Endothelial cell of umbilical vein (primary cell): ENCODE measurements around the gene SV2C. TPM values are rescaled to one million over a fixed set of nuclear protein-coding genes. Genes with fewer than 3 reads are reported as not detected.

ENCODE experiments used
- BruUV-seq: library from RNA; stranded (reverse); fragments of 400-500 nt; replicated peaks from 2 replicates; lab custom pipeline; 2021; lab: Mats Ljungman, UMichigan
- CTCF ChIA-PET: fragments of 300-600, 350-600 bp; sonication (Branson Sonifier 250); formaldehyde crosslinking; loops from one replicate; lab custom pipeline; 2021; ENCODE audit warnings: antibody characterized with exemption, inconsistent platforms; lab: Charles Lee
- POLR2A ChIA-PET: fragments of 300-600, 350-600 bp; sonication (Branson Sonifier 250); formaldehyde crosslinking; loops from one replicate; lab custom pipeline; 2021; ENCODE audit warnings: antibody characterized with exemption, inconsistent platforms; lab: Charles Lee
- DNase-seq: peaks from one replicate; pipeline ENCODE4 v3.0.0-alpha.2; 2011; ENCODE audit warnings: low read depth, low spot score
- FAIRE-seq: peaks from 2 replicates; lab custom pipeline; 2011; peaks lifted over from hg19 to GRCh38; lab: Jason Lieb, UNC
- H2AFZ ChIP-seq: 2 replicates; pipeline ENCODE4 v1.6.0; 2012; ENCODE audit warnings: low read depth, low read length, control low read depth, inconsistent platforms
- H3K27ac ChIP-seq: 2 replicates; pipeline ENCODE4 v1.5.1; 2011; ENCODE audit warnings: low read depth, mild to moderate bottlenecking, control low read depth, low read length, moderate library complexity; ENCODE audit not compliant: insufficient read depth
- H3K27me3 ChIP-seq, 2 experiments: 2 replicates each; pipeline versions ENCODE4 v1.6.0 to v1.6.1; 2011; ENCODE audit warnings: low read length in 2 of 2, mixed read lengths in 1 of 2; ENCODE audit not compliant: control insufficient read depth in 2 of 2, insufficient read depth in 2 of 2
- H3K36me3 ChIP-seq, 2 experiments: 2 replicates in 1 of 2; 3 replicates in 1 of 2; pipeline ENCODE4 v1.5.1; 2011; ENCODE audit warnings: low read length in 2 of 2, mild to moderate bottlenecking in 1 of 2, moderate library complexity in 1 of 2; ENCODE audit not compliant: control insufficient read depth in 2 of 2, insufficient read depth in 2 of 2; ENCODE audit errors: extremely low read depth in 1 of 2
- H3K4me1 ChIP-seq: 3 replicates; pipeline ENCODE4 v1.5.1; 2011; ENCODE audit warnings: mild to moderate bottlenecking, low read length; ENCODE audit not compliant: control insufficient read depth, insufficient read depth; ENCODE audit errors: extremely low read depth
- H3K4me2 ChIP-seq: 2 replicates; pipeline ENCODE4 v1.6.1; 2011; ENCODE audit warnings: low read length, control low read depth, mixed read lengths; ENCODE audit not compliant: insufficient read depth
- H3K4me3 ChIP-seq, 3 experiments: fragments of 200-600 bp in 1 of 3; sonication (generic), shearing (Covaris generic) in 1 of 3; replicated peaks in 1 of 3; 2 replicates each; pipeline ENCODE4 v1.5.1; 2011 to 2016; ENCODE audit warnings: control low read depth in 3 of 3, low read length in 3 of 3, mild to moderate bottlenecking in 2 of 3, inconsistent platforms in 1 of 3, low read depth in 1 of 3, moderate library complexity in 1 of 3; ENCODE audit not compliant: insufficient read depth in 1 of 3
- H3K79me2 ChIP-seq: 2 replicates; pipeline ENCODE4 v1.6.0; 2012; ENCODE audit warnings: low read length, inconsistent platforms; ENCODE audit not compliant: control insufficient read depth, insufficient read depth
- H3K9ac ChIP-seq: replicated peaks from 2 replicates; pipeline ENCODE3; 2011; ENCODE audit warnings: low read length, control low read depth; ENCODE audit not compliant: insufficient read depth; ENCODE audit errors: extremely low read depth
- H3K9me1 ChIP-seq: replicated peaks from 3 replicates; pipeline ENCODE4 v1.6.0; 2011; ENCODE audit warnings: mild to moderate bottlenecking, low read length; ENCODE audit not compliant: control insufficient read depth, insufficient read depth; ENCODE audit errors: extremely low read depth
- H3K9me3 ChIP-seq: replicated peaks from 2 replicates; pipeline ENCODE4 v1.5.1; 2012; ENCODE audit warnings: low read length, inconsistent platforms; ENCODE audit not compliant: control insufficient read depth, insufficient read depth
- H4K20me1 ChIP-seq: replicated peaks from 2 replicates; pipeline ENCODE3; 2011; ENCODE audit warnings: mild to moderate bottlenecking, low read length; ENCODE audit not compliant: control insufficient read depth, insufficient read depth; ENCODE audit errors: extremely low read depth
- CTCF ChIP-seq, 2 donors: IDR thresholded peaks; 1 replicate in 1 of 2; 2 replicates in 1 of 2; pipeline ENCODE4 v1.5.1; 2011; ENCODE audit warnings: low read length in 2 of 2, mild to moderate bottlenecking in 2 of 2, moderate library complexity in 2 of 2, control low read depth in 1 of 2, inconsistent platforms in 1 of 2, low read depth in 1 of 2; ENCODE audit not compliant: insufficient read depth in 1 of 2; ENCODE audit errors: extremely low read depth in 1 of 2
- EZH2 ChIP-seq: IDR thresholded peaks from 2 replicates; pipeline ENCODE4 v1.6.1; 2012; ENCODE audit warnings: borderline replicate concordance, low read depth, mild to moderate bottlenecking, moderate library complexity, low read length, inconsistent platforms; ENCODE audit not compliant: severe bottlenecking
- FOS ChIP-seq: IDR thresholded peaks from 2 replicates; pipeline ENCODE4 v1.6.1; 2011; ENCODE audit warnings: mild to moderate bottlenecking, low read length, moderate library complexity, borderline replicate concordance; ENCODE audit not compliant: insufficient read depth
- GATA2 ChIP-seq: IDR thresholded peaks from 2 replicates; pipeline ENCODE4 v1.7.0; 2011; ENCODE audit warnings: low read depth, mild to moderate bottlenecking, moderate library complexity, mixed read lengths, low read length; ENCODE audit not compliant: insufficient read length, insufficient read depth
- JUN ChIP-seq: IDR thresholded peaks from 2 replicates; pipeline ENCODE4 v1.6.1; 2011; ENCODE audit warnings: borderline replicate concordance, low read depth; ENCODE audit not compliant: insufficient read length, insufficient read depth
- MAX ChIP-seq: IDR thresholded peaks from 2 replicates; pipeline ENCODE4 v1.6.1; 2011; ENCODE audit not compliant: insufficient read depth, insufficient read length
- MYC ChIP-seq: IDR thresholded peaks from one replicate; pipeline ENCODE4 v1.6.1; 2011; ENCODE audit warnings: mild to moderate bottlenecking, low read depth, low read length
- POLR2A ChIP-seq: IDR thresholded peaks from 2 replicates; pipeline ENCODE4 v1.6.1; 2012; ENCODE audit warnings: low read depth, mild to moderate bottlenecking, control low read depth, low read length
- POLR2AphosphoS5 ChIP-seq: IDR thresholded peaks from 2 replicates; pipeline ENCODE4 v1.6.1; 2012; ENCODE audit warnings: low read depth, mild to moderate bottlenecking, control low read depth, low read length, moderate library complexity; ENCODE audit not compliant: insufficient read depth
- dilution Hi-C: fragments of 300-500 bp; cut with MboI; formaldehyde crosslinking; loops from one replicate; pipeline ENCODE4 v1.15.0; 2019; ENCODE audit warnings: low sequenced_read_pairs; ENCODE audit not compliant: extremely low pct_ligation_motif_present
- intact Hi-C: fragments of 100-400 bp; cut with micrococcal nuclease; formaldehyde crosslinking; loops from one replicate; pipeline ENCODE4 v1.10.0; 2022
- polyA plus RNA-seq, 4 experiments: library from polyadenylated mRNA; depleted of rRNA in 3 of 4; stranded (reverse) in 3 of 4; unstranded in 1 of 4; fragments of >200 nt; gene quantifications; 2 replicates each; pipeline versions ENCODE4 v1.2.1 to v1.2.3, GENCODE V29; 2011 to 2012; ENCODE audit warnings: missing spikeins in 1 of 4
- total RNA-seq: library from RNA; stranded (reverse); gene quantifications from 2 replicates; pipeline ENCODE4 v1.2.3, GENCODE V29; 2021

The SV2C gene
- total and polyA plus RNA-seq, 2 donors (not counting 3 experiments of a cell fraction or from before 2014, with no cell fraction given) = not detected

GRCh38 chr5:76250463-76250862 is 167.3 kb downstream of the SV2C start:
- FAIRE-seq (no peak), DNase-seq (no peak)
- TF ChIP-seq POLR2A (no peak), MAX (no peak), EZH2 (no peak), JUN (no peak), FOS (no peak), CTCF (IDR thresholded peaks at IDR 0.05; ENCODE audit: extremely low read depth in 1 of 2, insufficient read depth in 1 of 2, low read depth in 1 of 2, low read length in 2 of 2) (no peak), MYC (no peak), POLR2AphosphoS5 (no peak), GATA2 (no peak)
- H3K4me3 ChIP-seq = no peak overlapping the region
- dilution Hi-C loops = no loop called here
- H3K79me2 ChIP-seq = no peaks in the 10 kb centered on the region
- no peak overlapping the region for H3K27ac ChIP-seq
- H4K20me1 ChIP-seq = no peaks in the 10 kb centered on the region
- H3K36me3 ChIP-seq = no peaks in the 10 kb centered on the region
- no peaks in the 10 kb centered on the region for H3K4me1 ChIP-seq
- no TSS peak for BruUV-seq
- intact Hi-C loops = no loop called here
- ChIA-PET CTCF (no interaction called here), POLR2A (no interaction called here)
- H3K9me1 ChIP-seq = no peaks in the 10 kb centered on the region
- peaks cover 0 to 7% of the 10 kb centered on the region in 2 experiments for H3K27me3 ChIP-seq
- H3K9ac ChIP-seq = no peak overlapping the region
- H3K4me2 ChIP-seq = no peak overlapping the region
- no peaks in the 10 kb centered on the region for H3K9me3 ChIP-seq
- no peak overlapping the region for H2AFZ ChIP-seq
